ENCODE results near the gene DGKQ. TPM values are rescaled to one million over a fixed set of nuclear protein-coding genes. Genes with fewer than 3 reads are reported as not detected.

The DGKQ gene
- total and polyA plus RNA-seq, 2 of the 8 experiments (the other 6 are each of a cell fraction or from before 2014, with no cell fraction given) = 7.3 to 9.7 TPM

GRCh38 chr4:1009542-1010394 lies 36.4 kb upstream of the DGKQ start:
- H3K79me1 ChIP-seq (ENCODE audit: low read depth, low read length) = no peaks in the 10 kb centered on the region
- FAIRE-seq (no peak), DNase-seq (ENCODE audit: low read depth in 1 of 2, low spot score in 2 of 2) (peak in 1 of 2 experiments; percentile 84)
- no peak overlapping the region for H4K91ac ChIP-seq (replicated peaks; ENCODE audit: insufficient read length, low read length)
- no peak overlapping the region for H3K4ac ChIP-seq (replicated peaks; ENCODE audit: insufficient read length, low read depth, low read length)
- no peaks in the 10 kb centered on the region for H3K36me3 ChIP-seq (ENCODE audit: control insufficient read depth in 2 of 4, insufficient read depth in 4 of 4, low read length in 3 of 4)
- H3K18ac ChIP-seq (ENCODE audit: extremely low read depth, low read length) = no peak overlapping the region
- no peak overlapping the region for H3K14ac ChIP-seq (ENCODE audit: insufficient read length)
- H3K23me2 ChIP-seq (ENCODE audit: low read depth, low read length) = peaks cover 18% of the 10 kb centered on the region; the same call in 1 of the 2 replicates
- H2BK5ac ChIP-seq (ENCODE audit: low read depth, low read length) = no peak overlapping the region
- CTCF ChIA-PET (ENCODE audit: partially characterized antibody) = no interaction called here
- H4K5ac ChIP-seq (ENCODE audit: insufficient read length, low read depth, low read length) = no peak overlapping the region
- H2BK120ac ChIP-seq (replicated peaks; ENCODE audit: low read depth, low read length) = no peak overlapping the region
- H3K27me3 ChIP-seq (replicated peaks in 1 of 4; ENCODE audit: control insufficient read depth in 3 of 4, extremely low read depth in 1 of 4, insufficient read depth in 3 of 4, low read length in 3 of 4) = peaks cover 22 to 61% (median 53%) of the 10 kb centered on the region in 4 experiments
- peaks cover 0 to 14% (median 10%) of the 10 kb centered on the region in 4 experiments; a peak in 6 of 7 replicates for H3K4me1 ChIP-seq (replicated peaks in 1 of 4; ENCODE audit: control insufficient read depth in 3 of 4, insufficient read depth in 4 of 4, low read length in 3 of 4)
- H3K79me2 ChIP-seq (ENCODE audit: control insufficient read depth in 1 of 2, insufficient read depth in 2 of 2, low read length in 2 of 2) = no peaks in the 10 kb centered on the region
- H3K27ac ChIP-seq (ENCODE audit: low read depth, low read length) = no peak overlapping the region
- no peak overlapping the region for H2AK5ac ChIP-seq (ENCODE audit: low read depth, low read length)
- POLR2A ChIA-PET (ENCODE audit: partially characterized antibody) = no interaction called here
- peaks cover 3 to 17% of the 10 kb centered on the region in 2 experiments for H4K20me1 ChIP-seq (replicated peaks in 1 of 2; ENCODE audit: control insufficient read depth in 1 of 2, insufficient read depth in 2 of 2, low read length in 2 of 2)
- no peak overlapping the region for H3K23ac ChIP-seq (ENCODE audit: insufficient read length)
- H3K4me2 ChIP-seq (ENCODE audit: insufficient read depth in 1 of 2, low read depth in 2 of 2, low read length in 2 of 2) = peak overlapping the region; percentile 94 to 99
- peak overlapping the region; percentile 63; the same call in 1 of the 2 replicates for H2AFZ ChIP-seq (ENCODE audit: low read length)
- H3K9me3 ChIP-seq (ENCODE audit: insufficient read depth in 2 of 2, low read depth in 1 of 2, low read length in 1 of 2) = no peaks in the 10 kb centered on the region
- no peak overlapping the region for H2BK15ac ChIP-seq (ENCODE audit: low read length)
- peak overlapping the region; percentile 39 to 68 (median 44) for H3K4me3 ChIP-seq (ENCODE audit: extremely low read depth in 1 of 4, insufficient read depth in 2 of 4, low read depth in 3 of 4, low read length in 4 of 4)
- H4K8ac ChIP-seq (ENCODE audit: extremely low read depth, insufficient read depth, low read length) = 0 out of 2 replicates have a peak overlapping the region, but pooled peaks have one; percentile 45
- 2% methylated on average over 37 of the region's 109 CpGs; no CpG with 5 or more reads in 1 of the 2 experiments for WGBS, 2 experiments (ENCODE audit: extremely low coverage in 1 of 2, insufficient coverage in 1 of 2, insufficient read length in 1 of 2, insufficient replicate concordance in 2 of 2, low coverage in 1 of 2, low lambda C conversion rate in 2 of 2, missing lambda C conversion rate in 1 of 2)
- no peak overlapping the region; a peak in 1 of 7 replicates for H3K9ac ChIP-seq (replicated peaks in 1 of 4; ENCODE audit: extremely low read depth in 1 of 4, low read depth in 3 of 4, low read length in 3 of 4)
- H2BK20ac ChIP-seq (ENCODE audit: low read length) = no peak overlapping the region
- H3K56ac ChIP-seq (replicated peaks; ENCODE audit: insufficient read length, low read depth, low read length) = no peak overlapping the region
- H2BK12ac ChIP-seq (ENCODE audit: low read depth, low read length) = no peak overlapping the region
- TF ChIP-seq POU5F1 (IDR thresholded peaks at IDR 0.05; ENCODE audit: low read depth, low read length) (no peak), SIN3A (conservative IDR thresholded peaks at IDR 0.05 in 1 of 2, IDR thresholded peaks at IDR 0.05 in 1 of 2; ENCODE audit: low read depth in 1 of 2, low read length in 2 of 2) (no peak), CTBP2 (IDR thresholded peaks at IDR 0.05; ENCODE audit: borderline replicate concordance, insufficient read depth, insufficient read length, low read length) (no peak), HDAC2 (IDR thresholded peaks at IDR 0.05; ENCODE audit: borderline replicate concordance in 1 of 2, low read depth in 2 of 2, low read length in 2 of 2) (0 out of 4 replicates have a peak, but pooled peaks of 1 of the 2 experiments have one; percentile 36)
- TF ChIP-seq, protein P1, sequence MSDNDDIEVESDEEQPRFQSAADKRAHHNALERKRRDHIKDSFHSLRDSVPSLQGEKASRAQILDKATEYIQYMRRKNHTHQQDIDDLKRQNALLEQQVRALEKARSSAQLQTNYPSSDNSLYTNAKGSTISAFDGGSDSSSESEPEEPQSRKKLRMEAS (IDR thresholded peaks at IDR 0.05) = peak; percentile 44; the same call in 1 of the 2 replicates
- TF ChIP-seq, protein P2, sequence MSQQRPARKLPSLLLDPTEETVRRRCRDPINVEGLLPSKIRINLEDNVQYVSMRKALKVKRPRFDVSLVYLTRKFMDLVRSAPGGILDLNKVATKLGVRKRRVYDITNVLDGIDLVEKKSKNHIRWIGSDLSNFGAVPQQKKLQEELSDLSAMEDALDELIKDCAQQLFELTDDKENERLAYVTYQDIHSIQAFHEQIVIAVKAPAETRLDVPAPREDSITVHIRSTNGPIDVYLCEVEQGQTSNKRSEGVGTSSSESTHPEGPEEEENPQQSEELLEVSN (IDR thresholded peaks at IDR 0.05) = peak; percentile 17; the same call in 1 of the 2 replicates

Data from H1 (cell line).